Measurements from ENCODE around the gene LPCAT1.
"Not testable (repeated sequence)": the region's sequence is repeated elsewhere in the genome, so short reads cannot be mapped to it uniquely, and the experiment has no call there.

LPCAT1 gene

DNA sequence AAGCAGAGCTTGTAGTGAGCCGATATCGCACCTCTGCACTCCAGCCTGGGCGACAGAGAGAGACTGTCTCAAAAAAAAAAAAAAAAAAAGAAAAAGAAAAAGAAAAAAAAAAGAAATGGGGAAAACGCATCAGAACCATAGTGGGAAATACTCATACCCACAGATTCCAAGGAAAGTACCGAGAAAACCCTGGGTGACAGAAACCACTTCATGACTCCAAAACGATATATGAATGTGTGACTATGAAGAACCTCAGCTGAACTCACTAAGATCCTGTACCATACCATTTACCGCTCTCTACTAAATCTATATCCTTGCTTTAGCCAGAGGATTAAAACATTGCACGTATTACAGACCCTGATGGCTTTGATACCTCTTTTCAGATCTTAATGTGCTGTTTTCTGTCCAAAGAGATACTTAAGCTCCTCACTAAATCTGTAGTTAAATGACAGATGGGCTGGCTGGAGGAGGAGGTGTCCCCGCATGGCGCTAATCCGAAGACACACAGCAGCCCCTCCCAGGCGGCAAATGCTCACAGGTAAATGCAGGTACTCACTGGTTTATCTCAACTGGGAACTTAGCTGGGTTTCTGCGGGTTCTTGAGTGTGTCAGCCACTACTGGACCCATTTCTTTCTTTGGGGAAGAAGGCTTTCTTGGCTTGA, 2.8 kb downstream of the LPCAT1 start:
- no peak for DNase-seq

DNA sequence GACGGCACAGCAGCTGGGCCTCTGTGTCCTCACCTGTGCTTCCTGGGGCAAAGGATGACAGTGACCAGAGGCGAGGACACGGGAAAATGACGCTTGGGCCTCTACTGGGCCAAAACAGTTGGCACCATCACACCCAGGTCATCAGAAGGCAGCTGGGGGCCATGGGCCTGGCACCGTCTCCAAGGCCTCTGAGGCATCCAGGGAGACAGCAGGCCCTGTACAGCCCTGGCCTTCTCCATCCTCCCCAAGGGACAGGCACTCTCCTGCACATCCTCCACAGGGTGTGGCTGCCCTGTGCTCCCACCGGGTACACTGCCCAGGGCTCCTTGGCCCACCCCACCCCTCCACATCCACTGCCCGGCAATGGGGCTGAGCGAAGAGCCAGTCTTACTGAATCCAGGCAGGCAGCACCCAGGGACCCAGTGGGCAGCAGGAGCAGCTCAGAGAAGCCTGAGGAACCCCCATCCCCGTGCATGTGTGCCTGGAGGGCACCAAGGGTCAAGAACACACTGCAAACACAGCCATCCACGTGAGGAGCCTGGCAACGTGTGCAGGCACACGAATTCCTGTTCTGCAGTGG, 4.0 kb downstream of the LPCAT1 start:
- DNase-seq = no peak

DNA sequence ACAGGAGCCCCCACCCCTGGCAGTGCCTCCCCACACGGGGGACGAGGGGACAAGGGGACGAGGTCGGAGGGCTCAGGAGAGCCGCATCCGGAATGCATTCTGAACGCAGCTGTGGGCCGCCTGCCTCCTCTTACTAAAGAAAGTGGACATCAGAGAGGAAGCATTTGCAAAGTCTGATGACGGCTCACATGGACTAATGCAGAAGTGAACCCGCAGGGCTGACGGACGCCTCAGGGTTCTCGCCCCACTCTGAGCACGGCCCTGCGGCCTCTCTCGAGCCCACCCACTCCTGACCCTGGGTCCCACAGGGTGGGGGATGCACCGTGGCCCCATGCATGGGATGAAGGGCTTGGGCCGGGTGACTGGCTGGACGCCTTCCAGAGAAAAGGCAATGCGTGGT, 5.9 kb downstream of the LPCAT1 start:
- no peak for DNase-seq

- DNase-seq = no peak
Observed at GRCh38 chr5:1516615-1517601, 6.9 kb downstream of the LPCAT1 start.

DNA sequence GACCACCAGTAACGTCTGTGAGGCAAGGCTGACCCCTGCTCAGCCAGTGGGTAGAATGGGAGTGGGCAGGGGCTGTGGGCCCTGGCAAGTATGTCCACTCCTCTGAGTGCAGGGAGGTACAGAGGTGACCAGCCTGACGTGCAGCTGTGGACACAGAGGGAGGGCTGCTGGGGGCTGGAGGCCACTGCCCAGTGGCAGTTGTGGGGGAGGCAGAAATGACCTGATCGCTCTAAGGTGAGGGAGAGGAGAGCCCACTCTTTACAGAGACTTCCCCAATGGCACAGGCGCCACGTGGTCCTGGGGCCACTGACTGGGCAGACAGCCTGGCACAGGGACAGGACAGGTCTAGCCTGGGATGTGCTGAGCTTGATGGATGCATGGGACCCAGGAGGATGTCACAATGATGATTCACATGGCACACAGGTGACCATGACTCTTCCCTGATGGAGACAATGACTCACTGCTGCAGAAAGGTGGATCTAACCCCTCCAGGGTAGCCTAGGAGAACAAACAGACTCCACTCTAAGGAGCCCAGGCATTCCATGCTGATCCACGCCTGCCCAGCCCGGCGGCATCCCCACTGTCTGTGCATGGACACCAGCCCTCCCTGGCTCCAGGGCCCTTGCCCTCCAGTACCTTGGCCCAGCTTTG, 7.7 kb downstream of the LPCAT1 start:
- no peak for DNase-seq

DNA sequence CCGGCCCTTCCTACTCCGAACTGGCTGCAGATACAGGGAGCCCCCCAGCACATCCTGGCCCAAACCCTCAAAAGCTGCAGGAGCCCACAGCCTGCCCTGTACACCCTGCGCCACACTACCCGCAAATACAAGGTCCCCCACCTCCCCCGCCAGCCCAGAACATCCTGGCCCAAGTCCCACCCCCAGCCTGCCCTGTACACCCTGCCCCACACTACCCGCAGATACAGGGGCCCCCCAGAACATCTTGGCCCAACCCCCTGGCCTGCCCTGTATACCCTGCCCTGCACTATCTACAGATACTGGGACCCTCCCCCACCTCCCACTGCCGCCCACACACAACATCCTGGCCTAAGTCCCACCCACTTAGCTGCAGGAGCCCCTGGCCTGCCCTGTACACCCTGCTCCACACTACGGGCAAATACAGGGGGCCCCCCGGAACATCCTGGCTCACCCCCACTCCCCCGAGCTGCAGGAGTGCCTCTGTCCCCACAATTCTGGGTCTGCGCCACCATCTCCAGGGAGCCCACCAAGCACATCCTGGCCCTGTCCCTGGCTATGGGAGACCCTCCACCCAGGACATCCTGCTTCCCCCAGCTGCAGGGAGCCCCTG, 8.3 kb downstream of the LPCAT1 start:
- DNase-seq = no peak

- DNase-seq = not testable (repeated sequence)
Observed at GRCh38 chr5:1514819-1515310, 8.9 kb downstream of the LPCAT1 start.

DNA sequence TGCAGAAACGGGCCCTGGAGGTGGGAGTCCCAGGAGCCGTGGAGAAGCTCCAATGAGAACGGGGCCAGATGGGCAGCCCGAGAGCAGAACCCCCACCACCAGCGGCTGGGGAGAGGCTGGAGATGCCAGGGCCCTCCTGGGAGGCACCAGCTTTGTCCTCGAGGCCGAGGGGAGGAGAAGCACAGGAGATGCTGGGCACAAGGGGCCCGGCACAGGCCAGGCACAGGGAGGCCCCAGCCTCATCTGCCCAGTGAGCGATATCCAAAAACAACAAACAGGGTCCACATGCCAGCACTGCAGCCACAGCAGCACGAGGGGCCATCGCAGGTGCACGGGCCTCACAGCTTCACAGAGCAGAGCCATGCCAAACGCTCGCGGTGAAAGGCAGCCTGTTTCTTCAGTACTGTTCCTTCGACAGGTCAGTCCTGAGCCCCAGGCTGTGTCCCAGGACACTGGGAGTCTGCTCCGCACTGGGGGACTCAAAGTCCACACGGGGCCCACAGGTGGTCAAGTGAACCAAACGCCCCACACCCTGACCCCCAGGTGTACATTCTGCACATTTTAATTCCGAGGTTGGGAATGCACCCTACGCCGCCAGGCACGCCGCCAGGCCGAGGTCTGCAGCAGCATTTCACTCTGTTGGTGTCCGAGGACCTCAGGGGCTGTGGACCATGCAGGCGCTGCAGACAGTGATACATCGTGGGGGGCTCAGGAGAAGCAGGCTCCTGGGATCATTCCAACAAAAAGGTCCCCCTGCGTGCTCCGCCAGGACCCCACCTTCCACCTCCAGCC, 9.5 kb downstream of the LPCAT1 start:
- DNase-seq = no peak

GRCh38 chr5:1513326-1514026, 10.3 kb downstream of the LPCAT1 start:
- DNase-seq = no peak

- no peak for DNase-seq
Observed at GRCh38 chr5:1512541-1513291, 11.0 kb downstream of the LPCAT1 start.

- DNase-seq = no peak
Observed at GRCh38 chr5:1511651-1512540, 11.9 kb downstream of the LPCAT1 start.

DNA sequence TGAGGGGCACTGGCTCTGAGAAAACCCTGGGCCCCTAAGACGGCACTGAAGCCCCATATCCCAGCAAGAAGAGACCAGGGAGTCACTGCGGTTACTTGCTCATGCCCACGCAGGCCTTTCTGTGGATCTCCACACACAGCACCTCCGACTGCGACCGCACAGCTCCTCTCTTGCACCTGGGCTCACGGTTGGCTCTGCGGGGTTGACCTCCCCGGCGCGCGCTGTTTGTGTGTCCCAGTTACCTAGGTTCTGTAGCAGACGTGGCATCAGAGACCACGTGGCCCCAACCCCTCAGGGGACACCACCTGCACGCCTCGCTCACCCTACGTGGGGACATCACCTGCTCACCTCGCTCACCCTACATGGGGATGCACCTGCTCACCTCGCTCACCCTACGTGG, 12.7 kb downstream of the LPCAT1 start:
- DNase-seq = no peak

- DNase-seq = no peak
Observed at GRCh38 chr5:1510631-1511030, 13.1 kb downstream of the LPCAT1 start.

- no peak for DNase-seq
Observed at GRCh38 chr5:1510151-1510561, 13.6 kb downstream of the LPCAT1 start.

- no peak for DNase-seq
Observed at GRCh38 chr5:1509346-1510085, 14.2 kb downstream of the LPCAT1 start.

DNA sequence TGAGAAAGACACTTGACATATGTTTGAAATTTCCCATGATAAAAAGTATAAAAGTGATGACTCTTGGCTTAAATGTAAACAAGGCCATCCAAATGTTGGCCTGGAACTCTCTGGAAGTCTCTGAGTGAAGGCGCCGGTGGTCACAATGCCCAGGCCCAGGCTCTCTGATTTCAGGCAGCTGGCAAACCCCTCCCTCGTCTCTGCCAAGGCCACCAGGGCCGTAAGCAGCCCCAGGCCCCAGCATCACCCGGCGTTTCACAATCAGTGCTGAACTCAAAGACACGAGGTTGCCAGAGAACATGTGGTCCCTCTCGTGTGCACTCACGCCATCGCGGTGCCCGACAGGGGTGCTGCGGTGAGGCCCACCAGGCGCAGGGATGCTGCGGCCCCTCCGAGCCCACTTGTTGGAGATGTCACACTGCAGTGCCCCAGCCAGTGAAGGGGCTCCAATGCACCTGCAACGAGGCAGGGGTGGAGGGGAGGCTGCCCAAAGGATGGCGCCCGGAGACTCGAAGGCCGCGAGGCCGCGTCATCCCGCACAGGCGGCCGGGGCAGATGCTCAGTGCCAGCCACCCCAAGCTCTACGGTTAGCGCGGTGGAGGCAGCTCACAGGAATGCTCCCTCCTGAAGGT, 15.0 kb downstream of the LPCAT1 start:
- DNase-seq = no peak

DNA sequence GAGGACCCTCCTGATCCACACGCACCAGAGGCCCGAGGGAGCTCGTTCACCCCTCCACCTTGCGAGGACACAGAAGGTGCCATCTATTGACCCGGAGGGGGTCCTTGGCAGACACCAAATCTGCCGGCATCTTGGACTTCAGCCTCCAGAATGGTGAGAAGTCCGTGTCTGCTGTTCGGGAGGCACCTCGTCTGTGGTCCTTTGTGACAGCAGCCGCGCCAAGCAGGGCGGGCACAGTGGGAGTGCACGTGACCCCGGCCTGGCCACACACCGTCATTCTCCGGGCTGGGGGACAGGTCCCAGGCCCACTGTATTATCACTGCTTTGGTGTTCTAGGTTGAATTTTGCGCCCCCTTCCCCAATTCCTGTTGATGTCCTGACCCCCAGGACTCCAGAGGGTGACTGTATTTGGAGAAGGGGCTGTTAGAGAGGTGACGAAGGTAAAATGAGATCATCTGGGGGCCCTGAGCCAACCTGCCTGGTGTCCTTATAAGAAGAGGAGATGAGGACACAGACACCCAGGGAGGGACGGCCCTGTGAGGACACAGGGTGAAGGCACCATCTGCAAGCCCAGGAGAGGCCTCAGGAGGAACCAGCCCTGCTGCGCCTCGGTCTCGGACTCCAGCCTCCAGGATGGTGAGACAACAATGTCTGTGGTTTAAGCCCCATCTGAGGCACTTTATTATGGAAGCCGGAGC, 15.7 kb downstream of the LPCAT1 start:
- no peak for DNase-seq

Data from stimulated activated CD4-positive, alpha-beta T cell treated with anti-CD3 and anti-CD28 coated beads, Interleukin-12 subunit alpha, Interleukin-12 subunit beta, amount 100 ng/mL, for 4 hours (primary cell).